ENCODE measurements around the gene MYL12B. TPM values are rescaled to one million over a fixed set of nuclear protein-coding genes. Genes with fewer than 3 reads are reported as not detected.
A peak's percentile ranks its signal among the peaks of the same experiment; 100 is the strongest.

Gene MYL12B
- total RNA-seq, 2 experiments from 2014 or later: 230 to 260 TPM

DNA sequence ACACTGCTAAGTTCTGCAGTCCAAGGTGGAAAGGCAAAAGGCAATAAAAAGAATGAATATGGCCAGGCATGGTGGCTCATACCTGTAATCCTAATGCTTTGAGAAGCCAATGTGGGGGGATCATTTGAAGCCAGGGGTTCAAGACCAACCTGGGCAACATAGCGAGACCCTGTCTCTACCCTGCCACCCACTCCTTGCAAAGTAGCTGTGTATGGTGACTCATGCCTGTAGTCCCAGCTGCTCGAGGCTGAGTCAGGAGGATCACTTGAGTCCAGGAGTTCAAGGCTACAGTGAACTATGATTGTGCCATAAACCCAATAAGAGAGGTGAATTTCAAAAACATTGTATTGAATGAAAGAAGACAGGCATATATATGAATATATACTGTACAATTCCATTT lies 2.4 kb downstream of the MYL12B start:
- TF ChIP-seq EZH2phosphoT487 (IDR thresholded peaks at IDR 0.05; ENCODE audit: borderline replicate concordance, low read depth, low read length): no peak
- TF ChIP-seq, protein P1, sequence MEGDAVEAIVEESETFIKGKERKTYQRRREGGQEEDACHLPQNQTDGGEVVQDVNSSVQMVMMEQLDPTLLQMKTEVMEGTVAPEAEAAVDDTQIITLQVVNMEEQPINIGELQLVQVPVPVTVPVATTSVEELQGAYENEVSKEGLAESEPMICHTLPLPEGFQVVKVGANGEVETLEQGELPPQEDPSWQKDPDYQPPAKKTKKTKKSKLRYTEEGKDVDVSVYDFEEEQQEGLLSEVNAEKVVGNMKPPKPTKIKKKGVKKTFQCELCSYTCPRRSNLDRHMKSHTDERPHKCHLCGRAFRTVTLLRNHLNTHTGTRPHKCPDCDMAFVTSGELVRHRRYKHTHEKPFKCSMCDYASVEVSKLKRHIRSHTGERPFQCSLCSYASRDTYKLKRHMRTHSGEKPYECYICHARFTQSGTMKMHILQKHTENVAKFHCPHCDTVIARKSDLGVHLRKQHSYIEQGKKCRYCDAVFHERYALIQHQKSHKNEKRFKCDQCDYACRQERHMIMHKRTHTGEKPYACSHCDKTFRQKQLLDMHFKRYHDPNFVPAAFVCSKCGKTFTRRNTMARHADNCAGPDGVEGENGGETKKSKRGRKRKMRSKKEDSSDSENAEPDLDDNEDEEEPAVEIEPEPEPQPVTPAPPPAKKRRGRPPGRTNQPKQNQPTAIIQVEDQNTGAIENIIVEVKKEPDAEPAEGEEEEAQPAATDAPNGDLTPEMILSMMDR (conservative IDR thresholded peaks at IDR 0.05; ENCODE audit: low read length): no peak
- Histone ChIP-seq H3K9me2 (ENCODE audit: insufficient read depth, low read length) (no peaks in the 10 kb centered on the region), H3K4me1 (ENCODE audit: insufficient read depth, low read length, poor library complexity, severe bottlenecking) (peaks cover 70% of the 10 kb centered on the region), H3K36me3 (ENCODE audit: insufficient read depth, low read length) (peaks cover 4% of the 10 kb centered on the region; the same call in 1 of the 2 replicates), H2AFZ (ENCODE audit: low read length) (no peak overlapping the region), H4K20me1 (ENCODE audit: insufficient read depth, low read length) (peaks cover 31% of the 10 kb centered on the region; the same call in 1 of the 2 replicates), H3K27ac (ENCODE audit: low read depth, low read length, poor library complexity, severe bottlenecking) (peak overlapping the region; percentile 53), H3K79me2 (ENCODE audit: insufficient read depth, low read depth, low read length) (peaks cover 88% of the 10 kb centered on the region), H3K4me2 (ENCODE audit: low read length) (peak overlapping the region; percentile 93), H3K9me3 (ENCODE audit: low read length) (no peaks in the 10 kb centered on the region), H3K4me3 (ENCODE audit: low read depth, low read length, poor library complexity, severe bottlenecking) (peak overlapping the region; percentile 86)
- CTCF ChIA-PET (ENCODE audit: unreplicated experiment): interaction anchor here (0.8 to 1.1 kb wide), 2 partner anchors 15 to 33 kb away, joined by 3 read pairs; no protein-coding TSS in a partner anchor
- no TSS peak for BruUV-seq (replicated peaks)
- POLR2A ChIA-PET: interaction anchor here (0.5 to 4.9 kb wide), 8 partner anchors 8 to 352 kb away, joined by 3 to 45 read pairs (median 4); no protein-coding TSS in a partner anchor
- intact Hi-C loops (cut with micrococcal nuclease; ENCODE audit: unreplicated experiment): loop anchor here (5.0 kb wide), 1 partner anchor 607 kb away; the partner anchor contains the start of gene SMCHD1
- no peak for DNase-seq (ENCODE audit: low spot score)

DNA sequence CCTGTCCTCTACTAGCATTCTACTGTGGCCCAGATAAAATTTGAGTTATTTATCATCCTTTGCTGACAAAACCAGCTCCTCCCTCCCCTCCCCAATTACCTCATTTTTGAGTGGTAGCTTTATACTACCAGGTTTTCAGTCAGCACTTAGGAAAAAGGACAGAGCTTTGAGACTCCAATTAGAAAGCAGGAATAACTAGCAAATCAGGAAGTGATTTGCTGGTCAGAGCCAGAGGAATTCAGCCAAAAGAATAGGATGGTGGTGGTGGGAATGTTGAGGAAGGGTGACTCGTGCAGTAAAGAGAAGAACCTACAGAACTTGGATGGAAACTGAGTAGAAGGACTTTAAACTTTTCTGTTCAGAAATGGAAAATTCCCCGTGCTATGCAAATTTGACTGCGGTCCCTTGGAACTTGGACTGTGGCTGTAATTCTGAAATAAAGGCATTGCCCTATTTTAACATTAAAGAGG lies 3.7 kb downstream of the MYL12B start:
- BruUV-seq (replicated peaks): no TSS peak
- DNase-seq (ENCODE audit: low spot score): no peak
- Histone ChIP-seq H3K9me3 (ENCODE audit: low read length) (no peaks in the 10 kb centered on the region), H3K79me2 (ENCODE audit: insufficient read depth, low read depth, low read length) (peaks cover 97% of the 10 kb centered on the region), H3K27ac (ENCODE audit: low read depth, low read length, poor library complexity, severe bottlenecking) (peak overlapping the region; percentile 53), H3K4me3 (ENCODE audit: low read depth, low read length, poor library complexity, severe bottlenecking) (peak overlapping the region; percentile 86), H4K20me1 (ENCODE audit: insufficient read depth, low read length) (peaks cover 31% of the 10 kb centered on the region; the same call in 1 of the 2 replicates), H3K36me3 (ENCODE audit: insufficient read depth, low read length) (peaks cover 8% of the 10 kb centered on the region), H3K4me2 (ENCODE audit: low read length) (peak overlapping the region; percentile 93), H3K4me1 (ENCODE audit: insufficient read depth, low read length, poor library complexity, severe bottlenecking) (peaks cover 70% of the 10 kb centered on the region), H3K9me2 (ENCODE audit: insufficient read depth, low read length) (no peaks in the 10 kb centered on the region), H2AFZ (ENCODE audit: low read length) (no peak overlapping the region)
- ChIA-PET CTCF (ENCODE audit: unreplicated experiment) (no interaction called here), POLR2A (interaction anchor here (0.5 to 4.9 kb wide), 3 partner anchors 10 to 561 kb away, joined by 3 to 45 read pairs (median 5); no protein-coding TSS in a partner anchor)
- intact Hi-C loops (cut with micrococcal nuclease; ENCODE audit: unreplicated experiment): no loop called here
- TF ChIP-seq, protein P1 (conservative IDR thresholded peaks at IDR 0.05; ENCODE audit: low read length): no peak
- no peak for TF ChIP-seq EZH2phosphoT487 (IDR thresholded peaks at IDR 0.05; ENCODE audit: borderline replicate concordance, low read depth, low read length)

DNA sequence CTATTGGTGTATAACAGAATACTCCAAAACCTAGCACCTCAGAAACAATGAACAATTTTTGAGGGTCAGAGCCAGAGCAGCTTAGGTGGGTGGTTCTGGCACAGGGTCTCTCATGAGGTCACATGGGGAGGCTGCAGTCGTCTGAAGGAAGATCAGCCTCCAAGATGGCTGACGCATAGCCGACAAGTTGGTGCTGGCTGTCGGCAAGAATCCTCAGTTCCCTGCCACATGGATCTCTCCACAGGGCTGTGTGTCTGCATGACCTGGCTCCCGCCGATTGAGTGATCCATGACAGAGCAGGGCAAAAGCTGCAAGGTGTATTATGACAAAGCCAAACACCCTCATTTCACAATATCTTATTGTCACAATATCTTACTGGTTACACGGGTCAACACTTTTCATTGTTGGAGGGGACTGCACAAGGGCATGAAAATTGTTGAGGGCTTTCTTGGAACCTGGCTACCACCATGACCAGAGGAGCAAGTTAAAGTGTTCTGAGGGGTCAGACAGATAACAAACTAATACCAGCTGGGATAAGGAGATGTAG lies 4.2 kb downstream of the MYL12B start:
- Histone ChIP-seq H3K36me3 (ENCODE audit: insufficient read depth, low read length) (peaks cover 13% of the 10 kb centered on the region), H3K4me2 (ENCODE audit: low read length) (peak overlapping the region; percentile 93), H3K4me1 (ENCODE audit: insufficient read depth, low read length, poor library complexity, severe bottlenecking) (peaks cover 68% of the 10 kb centered on the region), H2AFZ (ENCODE audit: low read length) (no peak overlapping the region), H3K4me3 (ENCODE audit: low read depth, low read length, poor library complexity, severe bottlenecking) (peak overlapping the region; percentile 86), H3K79me2 (ENCODE audit: insufficient read depth, low read depth, low read length) (peaks cover 97% of the 10 kb centered on the region), H3K9me2 (ENCODE audit: insufficient read depth, low read length) (no peaks in the 10 kb centered on the region), H4K20me1 (ENCODE audit: insufficient read depth, low read length) (peaks cover 31% of the 10 kb centered on the region; the same call in 1 of the 2 replicates), H3K27ac (ENCODE audit: low read depth, low read length, poor library complexity, severe bottlenecking) (peak overlapping the region; percentile 53), H3K9me3 (ENCODE audit: low read length) (no peaks in the 10 kb centered on the region)
- ChIA-PET CTCF (ENCODE audit: unreplicated experiment) (no interaction called here), POLR2A (interaction anchor here (0.6 to 4.9 kb wide), 4 partner anchors 10 to 87 kb away, joined by 3 to 45 read pairs (median 4); no protein-coding TSS in a partner anchor)
- TF ChIP-seq, protein P1 (conservative IDR thresholded peaks at IDR 0.05; ENCODE audit: low read length): no peak
- no peak for TF ChIP-seq EZH2phosphoT487 (IDR thresholded peaks at IDR 0.05; ENCODE audit: borderline replicate concordance, low read depth, low read length)
- BruUV-seq (replicated peaks): no TSS peak
- intact Hi-C loops (cut with micrococcal nuclease; ENCODE audit: unreplicated experiment): no loop called here
- DNase-seq (ENCODE audit: low spot score): no peak

All from OCI-LY7 (cell line).